Mesenchymal stem cell (in vitro differentiated cells and primary cell): ENCODE data around the gene SLC13A5.

ENCODE experiments used
- DNase-seq: peaks from one replicate; pipeline ENCODE4 v3.0.0-alpha.2; 2013
- H2AFZ ChIP-seq: one replicate; pipeline ENCODE4 v1.6.1; 2013; ENCODE audit warnings: low read depth, mild to moderate bottlenecking, control low read depth, inconsistent platforms, low read length, moderate library complexity
- H2AK5ac ChIP-seq: 2 replicates; pipeline ENCODE4 v1.6.1; 2013; ENCODE audit warnings: low read length, moderate library complexity, mild to moderate bottlenecking, inconsistent platforms; ENCODE audit not compliant: severe bottlenecking
- H2BK120ac ChIP-seq: one replicate; pipeline ENCODE4 v1.6.1; 2013; ENCODE audit warnings: low read depth, mild to moderate bottlenecking, inconsistent platforms, low read length, moderate library complexity
- H2BK12ac ChIP-seq, 2 experiments: one replicate each; pipeline ENCODE4 v1.6.1; 2013; ENCODE audit warnings: inconsistent platforms in 2 of 2, low read length in 2 of 2, mild to moderate bottlenecking in 2 of 2, moderate library complexity in 2 of 2, control low read depth in 1 of 2
- H2BK15ac ChIP-seq: one replicate; pipeline ENCODE4 v1.6.1; 2013; ENCODE audit warnings: mild to moderate bottlenecking, low read depth, inconsistent platforms; ENCODE audit not compliant: poor library complexity, severe bottlenecking
- H2BK5ac ChIP-seq: 2 replicates; pipeline ENCODE4 v1.6.1; 2013; ENCODE audit warnings: low read depth, mild to moderate bottlenecking, low read length, control low read depth, inconsistent platforms; ENCODE audit not compliant: poor library complexity, severe bottlenecking
- H3K14ac ChIP-seq, 2 experiments: one replicate each; pipeline ENCODE4 v1.6.1; 2013; ENCODE audit warnings: inconsistent platforms in 2 of 2, low read length in 2 of 2, control low read depth in 1 of 2, mild to moderate bottlenecking in 1 of 2, moderate library complexity in 1 of 2
- H3K18ac ChIP-seq, 2 experiments: one replicate each; pipeline ENCODE4 v1.6.1; 2013; ENCODE audit warnings: inconsistent platforms in 2 of 2, low read length in 2 of 2, control low read depth in 1 of 2, low read depth in 1 of 2, mild to moderate bottlenecking in 1 of 2
- H3K23ac ChIP-seq, 2 experiments: one replicate each; pipeline ENCODE4 v1.6.1; 2013; ENCODE audit warnings: inconsistent platforms in 2 of 2, low read length in 2 of 2, mild to moderate bottlenecking in 2 of 2, moderate library complexity in 2 of 2, control low read depth in 1 of 2
- H3K27ac ChIP-seq: 2 replicates; pipeline ENCODE4 v1.5.1; 2013; ENCODE audit warnings: mild to moderate bottlenecking, moderate library complexity, low read length, control low read depth, inconsistent platforms; ENCODE audit not compliant: poor library complexity, severe bottlenecking
- H3K27me3 ChIP-seq, 2 experiments: 2 replicates each; pipeline versions ENCODE4 v1.6.1 to v1.7.0; 2013; ENCODE audit warnings: low read length in 2 of 2, mild to moderate bottlenecking in 2 of 2, moderate library complexity in 2 of 2, control low read depth in 1 of 2, inconsistent platforms in 1 of 2; ENCODE audit not compliant: control insufficient read depth in 1 of 2, insufficient read depth in 1 of 2
- H3K36me3 ChIP-seq, 2 experiments: 2 replicates each; pipeline versions ENCODE4 v1.6.1 to v1.7.0; 2013; ENCODE audit warnings: low read length in 2 of 2, control low read depth in 1 of 2, inconsistent platforms in 1 of 2, low read depth in 1 of 2, mild to moderate bottlenecking in 1 of 2; ENCODE audit not compliant: insufficient read depth in 2 of 2, control insufficient read depth in 1 of 2
- H3K4ac ChIP-seq, 2 experiments: one replicate each; pipeline ENCODE4 v1.6.1; 2013; ENCODE audit warnings: inconsistent platforms in 2 of 2, low read length in 2 of 2, mild to moderate bottlenecking in 2 of 2, moderate library complexity in 2 of 2, control low read depth in 1 of 2, low read depth in 1 of 2
- H3K4me1 ChIP-seq: 2 replicates; pipeline ENCODE4 v1.6.1; 2013; ENCODE audit warnings: low read depth, low read length, control low read depth; ENCODE audit not compliant: control insufficient read depth, insufficient read depth
- H3K4me2 ChIP-seq: 2 replicates; pipeline ENCODE4 v1.6.1; 2013; ENCODE audit warnings: low read length, mild to moderate bottlenecking, inconsistent platforms; ENCODE audit not compliant: poor library complexity, severe bottlenecking
- H3K4me3 ChIP-seq, 2 experiments: 2 replicates each; pipeline versions ENCODE4 v1.5.1 to v1.7.0; 2013; ENCODE audit warnings: low read length in 2 of 2, mild to moderate bottlenecking in 2 of 2, control low read depth in 1 of 2, low read depth in 1 of 2; ENCODE audit not compliant: insufficient read depth in 1 of 2
- H3K79me1 ChIP-seq: replicated peaks from 2 replicates; pipeline ENCODE4 v1.6.1; 2013; ENCODE audit warnings: mild to moderate bottlenecking, control low read depth, low read length, inconsistent platforms; ENCODE audit not compliant: poor library complexity, severe bottlenecking
- H3K9ac ChIP-seq: 2 replicates; pipeline ENCODE4 v1.7.0; 2013; ENCODE audit warnings: mild to moderate bottlenecking, low read length, moderate library complexity
- H3K9me3 ChIP-seq: 2 replicates; pipeline ENCODE4 v1.7.0; 2013; ENCODE audit warnings: mild to moderate bottlenecking, low read length; ENCODE audit not compliant: control insufficient read depth
- H4K8ac ChIP-seq: one replicate; pipeline ENCODE4 v1.6.1; 2013; ENCODE audit warnings: inconsistent platforms, mild to moderate bottlenecking, low read length, moderate library complexity
- H4K91ac ChIP-seq: one replicate; pipeline ENCODE4 v1.6.1; 2013; ENCODE audit warnings: mild to moderate bottlenecking, low read length, inconsistent platforms
- WGBS: methylation state at CpG from one replicate; pipeline ENCODE4 v1.1.7; 2013; ENCODE audit warnings: mixed read lengths; 5-methylcytosine and 5-hydroxymethylcytosine counted together

Gene SLC13A5

GRCh38 chr17:6683081-6683684 is 30.0 kb downstream of the SLC13A5 start:
- H4K91ac ChIP-seq = no peak overlapping the region
- no peak overlapping the region for H3K4me3 ChIP-seq
- no peak overlapping the region for H3K4me2 ChIP-seq
- H3K27ac ChIP-seq = no peak overlapping the region
- H3K79me1 ChIP-seq = no peaks in the 10 kb centered on the region
- no peaks in the 10 kb centered on the region for H3K9me3 ChIP-seq
- no peak overlapping the region for H3K4ac ChIP-seq
- no peak overlapping the region for H2BK120ac ChIP-seq
- no peak overlapping the region for H2AK5ac ChIP-seq
- H3K14ac ChIP-seq = no peak overlapping the region
- no peak overlapping the region for H3K18ac ChIP-seq
- H2BK12ac ChIP-seq = no peak overlapping the region
- no peak overlapping the region for H2BK5ac ChIP-seq
- no peak overlapping the region for H3K23ac ChIP-seq
- no peaks in the 10 kb centered on the region for H3K4me1 ChIP-seq
- no peak overlapping the region for H3K9ac ChIP-seq
- DNase-seq = no peak
- H2AFZ ChIP-seq = no peak overlapping the region
- 72% methylated on average over 2 of the region's 3 CpGs for WGBS
- H4K8ac ChIP-seq = no peak overlapping the region
- H3K36me3 ChIP-seq = no peaks in the 10 kb centered on the region
- H2BK15ac ChIP-seq = no peak overlapping the region
- peaks cover 14 to 67% of the 10 kb centered on the region in 2 experiments for H3K27me3 ChIP-seq

- no peak for DNase-seq
- no peak overlapping the region for H2BK12ac ChIP-seq
- no peak overlapping the region for H3K14ac ChIP-seq
- H3K4me1 ChIP-seq = no peaks in the 10 kb centered on the region
- no peak overlapping the region for H2BK15ac ChIP-seq
- WGBS = 77% methylated on average over 4 of the region's 4 CpGs
- no peak overlapping the region for H4K91ac ChIP-seq
- H3K4me3 ChIP-seq = no peak overlapping the region
- H3K9ac ChIP-seq = no peak overlapping the region
- peaks cover 21 to 71% of the 10 kb centered on the region in 2 experiments for H3K27me3 ChIP-seq
- no peak overlapping the region for H3K4ac ChIP-seq
- H3K4me2 ChIP-seq = no peak overlapping the region
- H3K23ac ChIP-seq = no peak overlapping the region
- no peaks in the 10 kb centered on the region for H3K36me3 ChIP-seq
- H3K27ac ChIP-seq = no peak overlapping the region
- no peak overlapping the region for H2AK5ac ChIP-seq
- H3K79me1 ChIP-seq = no peaks in the 10 kb centered on the region
- H3K9me3 ChIP-seq = no peaks in the 10 kb centered on the region
- H2BK120ac ChIP-seq = no peak overlapping the region
- no peak overlapping the region for H2BK5ac ChIP-seq
- no peak overlapping the region for H3K18ac ChIP-seq
- H2AFZ ChIP-seq = no peak overlapping the region
- H4K8ac ChIP-seq = no peak overlapping the region
Measured at GRCh38 chr17:6682339-6682738, 30.8 kb downstream of the SLC13A5 start.

- no peak overlapping the region for H3K18ac ChIP-seq
- H3K14ac ChIP-seq = no peak overlapping the region
- H4K91ac ChIP-seq = no peak overlapping the region
- no peak overlapping the region for H2AK5ac ChIP-seq
- H4K8ac ChIP-seq = no peak overlapping the region
- no peaks in the 10 kb centered on the region for H3K79me1 ChIP-seq
- no peak for DNase-seq
- H3K9me3 ChIP-seq = no peaks in the 10 kb centered on the region
- no peak overlapping the region for H3K4ac ChIP-seq
- no peaks in the 10 kb centered on the region for H3K4me1 ChIP-seq
- H3K27ac ChIP-seq = no peak overlapping the region
- no peak overlapping the region for H2BK12ac ChIP-seq
- peaks cover 27 to 72% of the 10 kb centered on the region in 2 experiments for H3K27me3 ChIP-seq
- H3K23ac ChIP-seq = no peak overlapping the region
- H3K9ac ChIP-seq = no peak overlapping the region
- no peaks in the 10 kb centered on the region for H3K36me3 ChIP-seq
- H2BK120ac ChIP-seq = no peak overlapping the region
- 82% methylated on average over 5 of the region's 5 CpGs for WGBS
- no peak overlapping the region for H3K4me3 ChIP-seq
- no peak overlapping the region for H2BK5ac ChIP-seq
- H2BK15ac ChIP-seq = no peak overlapping the region
- H2AFZ ChIP-seq = no peak overlapping the region
- no peak overlapping the region for H3K4me2 ChIP-seq
Measured at GRCh38 chr17:6681671-6682070, 31.5 kb downstream of the SLC13A5 start.

GRCh38 chr17:6681176-6681575 is 32.0 kb downstream of the SLC13A5 start:
- H2AFZ ChIP-seq = no peak overlapping the region

More at GRCh38 chr17:6681176-6681575, 32.0 kb downstream of the SLC13A5 start:
- peaks cover 31 to 72% of the 10 kb centered on the region in 2 experiments for H3K27me3 ChIP-seq
- no peak overlapping the region for H2AK5ac ChIP-seq
- no peak overlapping the region for H3K18ac ChIP-seq
- no peaks in the 10 kb centered on the region for H3K9me3 ChIP-seq
- H3K4me1 ChIP-seq = no peaks in the 10 kb centered on the region
- no peak overlapping the region for H4K8ac ChIP-seq
- no peak overlapping the region for H2BK15ac ChIP-seq
- no peak overlapping the region for H3K23ac ChIP-seq
- H3K4me2 ChIP-seq = no peak overlapping the region
- H2BK5ac ChIP-seq = no peak overlapping the region
- no peak overlapping the region for H2BK12ac ChIP-seq
- no peaks in the 10 kb centered on the region for H3K79me1 ChIP-seq
- H3K36me3 ChIP-seq = no peaks in the 10 kb centered on the region
- no peak overlapping the region for H3K27ac ChIP-seq
- no peak overlapping the region for H3K9ac ChIP-seq
- no peak overlapping the region for H3K4me3 ChIP-seq
- DNase-seq = no peak
- WGBS = 73% methylated on average over 4 of the region's 4 CpGs
- H3K14ac ChIP-seq = no peak overlapping the region
- H3K4ac ChIP-seq = no peak overlapping the region
- H2BK120ac ChIP-seq = no peak overlapping the region
- H4K91ac ChIP-seq = no peak overlapping the region
